Tibial artery (tissue), 4 donors: Measurements from ENCODE around the gene CSH2.
"Not testable (repeated sequence)": the region's sequence is repeated elsewhere in the genome, so short reads cannot be mapped to it uniquely, and the experiment has no call there.

Experiments used
- DNase-seq, 2 donors: peaks; one replicate each; pipeline ENCODE4 v3.0.0-alpha.2; 2019
- H3K27ac ChIP-seq, 2 donors: fragments of 200-600 bp; sonication (generic) in 1 of 2; 1 replicate in 1 of 2; 2 replicates in 1 of 2; pipeline ENCODE4 v1.5.1; 2018 to 2019; ENCODE audit warnings: mild to moderate bottlenecking in 1 of 2
- H3K27me3 ChIP-seq, 2 donors: fragments of 200-600 bp; sonication (generic) in 1 of 2; one replicate each; pipeline versions ENCODE4 v1.5.1 to v1.6.0; 2016 to 2019
- H3K36me3 ChIP-seq, 3 donors: fragments of 200-600 bp; sonication (generic) in 2 of 3; one replicate each; pipeline ENCODE4 v1.5.1; 2016 to 2019; ENCODE audit warnings: mild to moderate bottlenecking in 2 of 3
- H3K4me1 ChIP-seq, 4 donors: fragments of 200-600 bp; sonication (generic) in 2 of 4; 1 replicate in 3 of 4; 2 replicates in 1 of 4; pipeline ENCODE4 v1.5.1; 2016 to 2019
- H3K4me3 ChIP-seq, 2 donors: fragments of 200-600 bp; sonication (generic) in 1 of 2; 1 replicate in 1 of 2; 2 replicates in 1 of 2; pipeline ENCODE4 v1.5.1; 2018 to 2019; ENCODE audit warnings: mild to moderate bottlenecking in 2 of 2
- H3K9me3 ChIP-seq, 3 donors: fragments of 200-600 bp; sonication (generic) in 1 of 3; one replicate each; pipeline ENCODE4 v1.5.1; 2016 to 2019
- intact Hi-C: fragments of 100-400 bp; cut with DNase I; formaldehyde crosslinking; loops from one replicate; pipeline ENCODE4 v1.15.0; 2023; ENCODE audit warnings: low total_unique reads
- TF ChIP-seq, protein P1 (sequence below), 2 experiments: fragments of 200-600 bp in 1 of 2; fragments of 450-650 bp in 1 of 2; IDR thresholded peaks; one replicate each; pipeline ENCODE4 v1.5.1; 2017 to 2019; ENCODE audit warnings: antibody characterized with exemption in 2 of 2, mild to moderate bottlenecking in 1 of 2, moderate library complexity in 1 of 2

Gene CSH2

DNA sequence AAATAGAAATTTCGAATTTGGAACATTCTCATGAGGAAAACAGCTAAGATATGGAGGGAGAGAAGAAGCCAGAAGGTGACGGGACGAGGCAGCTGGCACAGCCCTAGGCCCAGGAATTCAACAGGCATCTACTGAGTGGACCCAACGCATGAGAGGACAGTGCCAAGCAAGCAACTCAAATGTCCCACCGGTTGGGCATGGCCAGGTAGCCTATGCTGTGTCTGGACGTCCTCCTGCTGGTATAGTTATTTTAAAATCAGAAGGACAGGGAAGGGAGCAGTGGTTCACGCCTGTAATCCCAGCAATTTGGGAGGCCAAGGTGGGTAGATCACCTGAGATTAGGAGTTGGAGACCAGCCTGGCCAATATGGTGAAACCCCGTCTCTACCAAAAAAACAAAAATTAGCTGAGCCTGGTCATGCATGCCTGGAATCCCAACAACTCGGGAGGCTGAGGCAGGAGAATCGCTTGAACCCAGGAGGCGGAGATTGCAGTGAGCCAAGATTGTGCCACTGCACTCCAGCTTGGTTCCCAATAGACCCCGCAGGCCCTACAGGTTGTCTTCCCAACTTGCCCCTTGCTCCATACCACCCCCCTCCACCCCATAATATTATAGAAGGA lies 43.2 kb upstream of the CSH2 start:
- Histone ChIP-seq H3K27me3 (peaks cover 0 to 17% of the 10 kb centered on the region in 2 donors), H3K4me1 (no peaks in the 10 kb centered on the region), H3K27ac (no peak overlapping the region), H3K36me3 (no peaks in the 10 kb centered on the region), H3K4me3 (no peak overlapping the region), H3K9me3 (no peaks in the 10 kb centered on the region)
- no peak for DNase-seq
- TF ChIP-seq, protein P1, sequence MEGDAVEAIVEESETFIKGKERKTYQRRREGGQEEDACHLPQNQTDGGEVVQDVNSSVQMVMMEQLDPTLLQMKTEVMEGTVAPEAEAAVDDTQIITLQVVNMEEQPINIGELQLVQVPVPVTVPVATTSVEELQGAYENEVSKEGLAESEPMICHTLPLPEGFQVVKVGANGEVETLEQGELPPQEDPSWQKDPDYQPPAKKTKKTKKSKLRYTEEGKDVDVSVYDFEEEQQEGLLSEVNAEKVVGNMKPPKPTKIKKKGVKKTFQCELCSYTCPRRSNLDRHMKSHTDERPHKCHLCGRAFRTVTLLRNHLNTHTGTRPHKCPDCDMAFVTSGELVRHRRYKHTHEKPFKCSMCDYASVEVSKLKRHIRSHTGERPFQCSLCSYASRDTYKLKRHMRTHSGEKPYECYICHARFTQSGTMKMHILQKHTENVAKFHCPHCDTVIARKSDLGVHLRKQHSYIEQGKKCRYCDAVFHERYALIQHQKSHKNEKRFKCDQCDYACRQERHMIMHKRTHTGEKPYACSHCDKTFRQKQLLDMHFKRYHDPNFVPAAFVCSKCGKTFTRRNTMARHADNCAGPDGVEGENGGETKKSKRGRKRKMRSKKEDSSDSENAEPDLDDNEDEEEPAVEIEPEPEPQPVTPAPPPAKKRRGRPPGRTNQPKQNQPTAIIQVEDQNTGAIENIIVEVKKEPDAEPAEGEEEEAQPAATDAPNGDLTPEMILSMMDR (IDR thresholded peaks at IDR 0.05): no peak
- intact Hi-C loops: no loop called here

DNA sequence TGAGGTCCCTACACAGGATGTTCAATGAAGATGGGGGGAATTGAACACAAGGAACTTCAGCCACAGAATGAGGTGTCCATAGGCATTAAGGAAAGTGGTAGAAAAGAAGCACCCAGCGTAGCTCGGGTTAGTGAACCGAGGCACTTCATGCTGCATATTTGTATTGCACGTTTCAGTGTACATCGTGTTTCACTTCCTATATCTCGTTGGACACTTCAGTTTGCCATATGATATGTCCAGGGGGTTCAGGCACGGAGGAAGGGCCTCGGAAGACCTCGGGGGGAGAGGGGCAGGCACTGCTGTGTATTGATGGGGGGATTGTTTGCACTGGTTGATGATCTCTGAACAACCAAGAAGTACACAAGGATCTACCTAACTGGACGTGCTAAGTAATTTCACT lies 42.3 kb upstream of the CSH2 start:
- peaks cover 0 to 25% of the 10 kb centered on the region in 2 donors for H3K27me3 ChIP-seq
- H3K27ac ChIP-seq, H3K4me3 ChIP-seq, DNase-seq, H3K9me3 ChIP-seq, intact Hi-C loops, H3K4me1 ChIP-seq, H3K36me3 ChIP-seq: not testable (repeated sequence)

DNA sequence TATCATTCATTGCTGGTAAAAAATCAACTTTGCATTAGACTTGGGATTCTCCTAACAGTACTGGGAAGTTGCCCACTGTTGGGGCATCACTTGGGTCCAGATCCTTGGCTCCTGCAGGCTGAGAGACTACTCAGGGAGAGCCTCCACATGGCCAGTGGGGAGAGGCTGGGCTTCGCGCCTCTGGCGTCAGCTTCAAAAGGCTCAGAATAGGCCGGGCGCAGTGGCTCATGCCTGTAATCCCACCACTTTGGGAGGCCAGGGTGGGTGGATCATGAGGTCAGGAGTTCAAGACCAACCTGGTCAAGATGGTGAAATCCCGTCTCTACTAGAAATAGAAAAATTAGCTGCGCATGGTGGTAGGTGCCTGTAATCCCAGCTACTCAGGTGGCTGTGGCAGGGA lies 41.0 kb upstream of the CSH2 start:
- DNase-seq: no peak

DNA sequence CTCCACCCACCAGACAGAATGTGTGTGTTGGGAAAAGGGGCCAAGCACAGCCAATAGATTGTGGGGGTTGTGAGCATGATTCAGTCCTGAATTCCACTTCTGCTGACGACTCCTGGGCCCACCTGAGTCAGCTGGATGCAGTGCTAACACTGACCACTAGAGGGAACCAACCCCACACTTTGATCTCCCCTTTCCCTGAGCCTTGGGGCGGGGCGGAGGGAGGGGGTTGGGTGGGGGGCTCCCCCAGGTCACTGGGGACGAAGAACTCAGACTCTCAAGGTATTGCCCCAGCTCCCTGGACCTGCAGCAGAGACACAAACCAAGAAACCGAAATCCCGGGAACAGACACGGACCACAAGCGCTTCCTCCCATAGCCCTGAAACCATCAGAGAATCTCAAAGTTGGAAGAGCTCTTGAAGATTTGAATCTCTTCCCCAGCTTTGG lies 38.2 kb upstream of the CSH2 start:
- Histone ChIP-seq H3K27me3 (peaks cover 0 to 14% of the 10 kb centered on the region in 2 donors), H3K9me3 (no peaks in the 10 kb centered on the region), H3K4me1 (no peaks in the 10 kb centered on the region), H3K27ac (no peak overlapping the region), H3K36me3 (no peaks in the 10 kb centered on the region), H3K4me3 (no peak overlapping the region)
- TF ChIP-seq, protein P1 (IDR thresholded peaks at IDR 0.05): peak; percentile 46 to 86
- intact Hi-C loops: no loop called here
- DNase-seq: no peak

More for the DNA sequence above, 41.0 kb upstream of the CSH2 start:
- Histone ChIP-seq H3K27me3 (peaks cover 0 to 31% of the 10 kb centered on the region in 2 donors), H3K4me3 (no peak overlapping the region), H3K27ac (no peak overlapping the region), H3K36me3 (no peaks in the 10 kb centered on the region), H3K9me3 (no peaks in the 10 kb centered on the region), H3K4me1 (no peaks in the 10 kb centered on the region)
- TF ChIP-seq, protein P1 (IDR thresholded peaks at IDR 0.05): no peak
- intact Hi-C loops: no loop called here

DNA sequence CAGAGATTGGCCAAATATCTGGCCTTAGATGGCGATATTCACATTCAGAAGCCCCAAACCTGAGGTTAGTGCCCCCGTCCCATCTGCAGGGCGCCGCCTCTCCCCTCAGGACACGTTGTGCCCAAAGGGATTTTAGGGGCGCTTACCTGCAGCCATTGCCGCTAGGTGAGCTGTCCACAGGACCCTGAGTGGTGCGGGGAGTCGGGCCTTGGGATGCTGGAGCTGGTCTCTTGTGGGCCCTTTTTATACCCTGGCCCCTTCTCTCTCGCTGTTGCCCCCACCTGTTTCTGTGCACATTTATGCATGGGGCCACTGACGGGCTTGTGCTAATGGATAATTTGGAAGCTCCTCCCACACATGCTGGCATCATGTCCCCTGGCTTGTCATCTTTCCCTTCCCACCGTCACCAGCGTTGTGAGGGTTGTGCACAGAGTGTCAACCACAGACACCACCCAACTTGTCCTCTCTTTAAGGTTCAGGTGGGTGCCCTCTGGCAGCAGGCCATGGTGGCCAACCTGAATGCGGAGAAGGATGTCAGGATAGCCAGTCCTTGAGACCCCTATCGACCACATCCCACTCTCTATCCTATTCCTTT lies 37.7 kb upstream of the CSH2 start, which contains the start of gene CSHL1:
Gene CSHL1 (minus strand): TSS at position 218 of the 595 bp plus-strand sequence. CDS start 62 bp downstream, at position 156.
- intact Hi-C loops: no loop called here
- TF ChIP-seq, protein P1 (IDR thresholded peaks at IDR 0.05): no peak
- Histone ChIP-seq H3K9me3 (no peaks in the 10 kb centered on the region), H3K4me3 (no peak within 1 kb of the TSS), H3K36me3 (no peaks in the 10 kb centered on the region), H3K27ac (no peak within 1 kb of the TSS), H3K27me3 (peaks cover 0 to 14% of the 10 kb centered on the region in 2 donors), H3K4me1 (no peaks in the 10 kb centered on the region)
- DNase-seq: no peak

DNA sequence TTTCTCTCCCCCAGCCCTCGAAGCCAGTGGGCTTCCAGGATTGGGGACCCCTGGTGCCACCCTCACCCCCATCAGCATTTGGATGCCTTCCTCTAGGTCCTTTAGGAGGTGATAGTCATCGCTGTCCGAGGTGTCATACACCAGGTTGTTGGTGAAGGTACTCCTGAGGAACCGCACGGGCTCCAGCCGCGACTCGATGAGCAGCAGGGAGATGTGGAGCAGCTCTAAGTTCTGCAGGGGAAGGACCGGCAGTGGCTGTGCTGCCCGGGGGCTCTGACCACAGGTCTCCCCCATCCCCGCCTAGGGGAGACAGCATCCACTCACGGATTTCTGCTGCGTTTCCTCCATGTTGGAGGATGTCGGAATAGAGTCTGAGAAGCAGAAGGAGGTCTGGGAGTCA lies 36.6 kb upstream of the CSH2 start:
- no peak overlapping the region for H3K27ac ChIP-seq
- intact Hi-C loops: no loop called here
- H3K36me3 ChIP-seq: no peaks in the 10 kb centered on the region

DNA sequence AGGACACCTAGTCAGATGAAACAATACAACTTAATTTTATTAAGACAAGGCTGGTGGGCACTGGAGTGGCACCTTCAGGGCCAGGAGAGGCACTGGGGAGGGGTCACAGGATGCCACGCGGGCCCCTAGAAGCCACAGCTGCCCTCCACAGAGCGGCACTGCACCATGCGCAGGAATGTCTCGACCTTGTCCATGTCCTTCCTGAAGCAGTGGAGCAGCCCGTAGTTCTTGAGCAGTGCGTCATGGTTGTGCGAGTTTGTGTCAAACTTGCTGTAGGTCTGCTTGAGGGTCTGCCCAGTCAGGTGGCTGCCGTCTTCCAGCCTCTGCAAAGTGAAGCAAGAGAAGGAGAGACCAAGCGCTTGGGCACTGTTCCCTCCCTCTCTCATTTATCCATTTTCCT lies 36.1 kb upstream of the CSH2 start:
- H3K4me1 ChIP-seq, intact Hi-C loops, H3K9me3 ChIP-seq, H3K27ac ChIP-seq, DNase-seq, H3K4me3 ChIP-seq, H3K36me3 ChIP-seq: not testable (repeated sequence)
- peaks cover 0 to 14% of the 10 kb centered on the region in 2 donors for H3K27me3 ChIP-seq

More for the DNA sequence above, 36.6 kb upstream of the CSH2 start:
- Histone ChIP-seq H3K27me3 (peaks cover 0 to 14% of the 10 kb centered on the region in 2 donors), H3K9me3 (no peaks in the 10 kb centered on the region), H3K4me1 (no peaks in the 10 kb centered on the region), H3K4me3 (no peak overlapping the region)
- no peak for DNase-seq
- TF ChIP-seq, protein P1 (IDR thresholded peaks at IDR 0.05): no peak

DNA sequence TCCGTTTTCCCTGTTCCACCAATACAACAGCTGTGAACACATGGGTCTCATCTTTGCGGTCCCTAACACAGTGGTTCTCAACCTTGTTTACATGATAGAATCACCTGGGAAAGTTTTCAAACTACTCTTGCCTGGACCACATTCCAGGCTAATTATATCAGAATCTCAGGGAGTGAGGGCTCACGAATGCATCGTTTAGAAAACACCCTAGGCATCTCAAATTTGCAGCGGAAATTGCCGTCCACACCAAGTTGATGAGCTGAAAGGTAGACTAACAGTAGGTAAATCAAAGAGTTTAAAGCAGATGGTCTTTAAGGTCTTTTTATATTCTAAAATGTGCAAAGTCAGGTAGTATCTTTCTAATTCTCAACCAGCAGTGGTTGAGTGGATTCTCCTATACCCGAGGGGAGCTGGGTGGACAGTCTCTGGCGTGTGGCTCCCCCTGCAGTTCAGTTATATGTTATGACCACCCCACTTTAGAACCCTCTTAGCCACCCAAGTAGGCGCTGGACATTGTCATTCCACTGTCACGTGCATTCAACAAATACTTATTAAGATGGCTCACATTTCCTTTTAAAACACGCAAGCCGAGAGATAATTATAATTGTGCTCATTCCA lies 33.8 kb upstream of the CSH2 start:
- H3K36me3 ChIP-seq, H3K4me1 ChIP-seq, H3K9me3 ChIP-seq, H3K4me3 ChIP-seq, DNase-seq, H3K27ac ChIP-seq, intact Hi-C loops: not testable (repeated sequence)
- H3K27me3 ChIP-seq: peaks cover 0 to 17% of the 10 kb centered on the region in 2 donors

DNA sequence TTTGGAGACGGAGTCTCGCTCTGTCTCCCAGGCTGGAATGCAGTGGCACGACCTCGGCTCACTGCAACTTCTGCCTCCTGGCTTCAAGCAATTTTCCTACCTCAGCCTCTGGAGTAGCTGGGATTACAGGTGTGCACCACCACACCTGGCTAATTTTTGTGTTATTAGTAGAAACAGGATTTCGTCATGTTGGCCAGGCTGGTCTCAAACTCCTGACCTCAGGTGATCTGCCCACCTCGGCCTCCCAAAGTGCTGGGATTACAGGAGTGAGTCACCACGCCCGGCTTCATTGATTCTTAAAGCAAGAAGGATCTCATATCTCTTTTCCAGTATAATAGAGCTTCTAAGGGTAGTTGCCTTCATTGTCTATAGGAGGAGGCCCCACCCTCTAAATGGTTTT lies 31.3 kb upstream of the CSH2 start:
- DNase-seq, H3K4me3 ChIP-seq, H3K36me3 ChIP-seq, H3K27ac ChIP-seq, intact Hi-C loops, H3K4me1 ChIP-seq, H3K9me3 ChIP-seq, H3K27me3 ChIP-seq: not testable (repeated sequence)
